Panc1 (cell line): ENCODE results near the gene PDXK. TPM values are rescaled to one million over a fixed set of nuclear protein-coding genes. Genes with fewer than 3 reads are reported as not detected.

Experiments
- ATAC-seq: fragments of 200-7000 bp; cut with Tn5 transposase; 2 replicates; pipeline ENCODE4 v1.9.1; 2020; ENCODE audit warnings: mild to moderate bottlenecking, moderate library complexity
- BruUV-seq: library from RNA; stranded (reverse); fragments of 400-500 nt; replicated peaks from 2 replicates; lab custom pipeline; 2021; lab: Mats Ljungman, UMichigan
- CTCF ChIA-PET: fragments of 300-600 bp; sonication (Branson Sonifier 250); formaldehyde crosslinking; loops from one replicate; lab custom pipeline; 2022; ENCODE audit warnings: antibody characterized with exemption; lab: Charles Lee
- POLR2A ChIA-PET: fragments of 300-600 bp; sonication (Branson Sonifier 250); formaldehyde crosslinking; loops from one replicate; lab custom pipeline; 2022; ENCODE audit warnings: antibody characterized with exemption; lab: Charles Lee
- DNase-seq: peaks from one replicate; pipeline ENCODE4 v3.0.0-alpha.2; 2010; ENCODE audit warnings: low read depth, low spot score
- H3K27ac ChIP-seq: 2 replicates; pipeline ENCODE4 v1.5.1; 2011; ENCODE audit warnings: mild to moderate bottlenecking, low read length, inconsistent platforms
- H3K27me3 ChIP-seq: fragments of 200-500 bp; sonication (Bioruptor generic); 2 replicates; pipeline ENCODE4 v1.6.0; 2014; ENCODE audit warnings: low read length, inconsistent platforms; ENCODE audit not compliant: control insufficient read depth, insufficient read depth
- H3K36me3 ChIP-seq: fragments of 200-500 bp; sonication (Bioruptor generic); 2 replicates; pipeline ENCODE4 v1.5.1; 2014; ENCODE audit warnings: inconsistent platforms, mild to moderate bottlenecking, low read length, moderate library complexity; ENCODE audit not compliant: control insufficient read depth, insufficient read depth
- H3K4me1 ChIP-seq: 2 replicates; pipeline ENCODE4 v1.5.1; 2011; ENCODE audit warnings: inconsistent platforms, mild to moderate bottlenecking, low read length, moderate library complexity; ENCODE audit not compliant: control insufficient read depth, insufficient read depth
- H3K4me3 ChIP-seq, 2 experiments: 2 replicates each; pipeline ENCODE4 v1.5.1; 2011 to 2012; ENCODE audit warnings: low read depth in 2 of 2, low read length in 2 of 2, mild to moderate bottlenecking in 2 of 2, inconsistent platforms in 1 of 2, moderate library complexity in 1 of 2
- H3K9me3 ChIP-seq: fragments of 200-500 bp; sonication (Bioruptor generic); 2 replicates; pipeline ENCODE4 v1.5.1; 2014; ENCODE audit warnings: low read depth, mild to moderate bottlenecking, inconsistent platforms, low read length, moderate library complexity; ENCODE audit not compliant: control insufficient read depth, insufficient read depth
- POLR2AphosphoS5 ChIP-seq: IDR thresholded peaks from 2 replicates; pipeline ENCODE4 v1.6.1; 2012; ENCODE audit warnings: mild to moderate bottlenecking, low read depth, low read length, moderate library complexity
- SIN3A ChIP-seq: IDR thresholded peaks from 2 replicates; pipeline ENCODE4 v1.6.1; 2012; ENCODE audit warnings: low read depth, mild to moderate bottlenecking, low read length, moderate library complexity, borderline replicate concordance; ENCODE audit not compliant: insufficient read depth
- TCF7L2 ChIP-seq: IDR thresholded peaks from 2 replicates; pipeline ENCODE4 v1.6.1; 2011; ENCODE audit warnings: mild to moderate bottlenecking, low read depth, low read length, inconsistent platforms
- in situ Hi-C: cut with HindIII; loops from 2 replicates; pipeline ENCODE4 v1.10.0; 2016; ENCODE audit warnings: low sequenced_read_pairs, low pct_unique_long_range_greater_than_20kb
- intact Hi-C: fragments of 100-400 bp; cut with micrococcal nuclease; formaldehyde crosslinking; loops from one replicate; pipeline ENCODE4 v1.10.0; 2022; ENCODE audit not compliant: unreplicated experiment
- total RNA-seq: library from RNA; stranded (reverse); gene quantifications from one replicate; pipeline ENCODE4 v1.2.1, GENCODE V29; 2021; ENCODE audit not compliant: unreplicated experiment
- TF ChIP-seq, protein P1 (sequence below): fragments of 450-650 bp; IDR thresholded peaks from 2 replicates; pipeline ENCODE4 v1.5.1; 2017; ENCODE audit warnings: mild to moderate bottlenecking
- TF ChIP-seq, protein P2 (sequence below), 2 experiments: IDR thresholded peaks; 2 replicates each; pipeline ENCODE4 v1.6.1; 2011 to 2012; ENCODE audit warnings: low read depth in 2 of 2, control low read depth in 1 of 2, low read length in 1 of 2, mild to moderate bottlenecking in 1 of 2, moderate library complexity in 1 of 2; ENCODE audit not compliant: insufficient read depth in 1 of 2

PDXK gene
- total RNA-seq, 1 experiment from 2014 or later = 184 TPM

DNA sequence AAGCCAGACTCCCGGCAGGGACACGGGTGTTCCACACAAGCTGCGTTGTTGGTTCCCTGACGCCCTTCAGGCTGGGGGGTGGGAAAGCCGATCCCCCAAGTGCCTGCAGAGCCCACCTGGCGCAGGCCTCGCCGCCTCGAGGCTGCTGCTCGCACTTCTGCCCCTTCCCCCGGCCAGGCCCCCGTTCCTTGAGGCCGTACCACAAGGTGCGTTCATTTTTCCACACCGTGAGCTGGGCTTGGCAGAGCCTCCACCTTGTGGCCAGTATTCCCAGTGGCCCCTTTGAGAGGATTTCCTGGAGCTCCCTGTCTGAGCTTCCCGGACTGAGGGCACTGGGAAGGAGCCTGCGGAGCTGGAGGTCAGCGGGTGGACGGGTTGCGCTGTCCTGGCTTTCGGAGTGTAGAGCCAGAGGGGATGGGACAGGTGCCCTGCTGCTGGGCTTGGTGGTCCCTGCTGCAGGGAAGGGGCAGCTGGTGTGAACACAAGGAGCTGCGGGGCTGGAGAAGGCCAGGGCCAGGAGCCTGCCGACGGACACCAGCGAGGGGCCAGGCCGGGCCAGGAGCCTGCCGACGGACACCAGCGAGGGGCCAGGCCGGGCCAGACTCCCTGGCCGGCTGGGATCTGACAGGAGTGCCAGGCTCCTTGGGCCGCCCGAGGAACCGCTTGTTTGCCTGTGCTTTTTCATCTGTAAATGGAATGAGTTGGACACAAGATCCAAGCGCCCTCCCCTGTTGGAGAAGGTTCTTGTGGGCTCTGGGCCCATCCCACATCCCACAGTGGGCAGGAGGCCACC is 18.4 kb downstream of the PDXK start:
- DNase-seq = no peak
- intact Hi-C loops (no loop called here), in situ Hi-C loops (no loop called here)
- H3K36me3 ChIP-seq = no peaks in the 10 kb centered on the region
- H3K4me3 ChIP-seq = no peak overlapping the region
- BruUV-seq = no TSS peak
- TF ChIP-seq POLR2AphosphoS5 (no peak), SIN3A (no peak)
- no peak for ATAC-seq
- no peaks in the 10 kb centered on the region for H3K9me3 ChIP-seq
- H3K4me1 ChIP-seq = peaks cover 45% of the 10 kb centered on the region
- ChIA-PET POLR2A (no interaction called here), CTCF (interaction anchor here (1.1 kb wide), 1 partner anchor 12 kb away, joined by 9 read pairs; no protein-coding TSS in a partner anchor)
- H3K27me3 ChIP-seq = no peaks in the 10 kb centered on the region
- H3K27ac ChIP-seq = peak overlapping the region; percentile 69

DNA sequence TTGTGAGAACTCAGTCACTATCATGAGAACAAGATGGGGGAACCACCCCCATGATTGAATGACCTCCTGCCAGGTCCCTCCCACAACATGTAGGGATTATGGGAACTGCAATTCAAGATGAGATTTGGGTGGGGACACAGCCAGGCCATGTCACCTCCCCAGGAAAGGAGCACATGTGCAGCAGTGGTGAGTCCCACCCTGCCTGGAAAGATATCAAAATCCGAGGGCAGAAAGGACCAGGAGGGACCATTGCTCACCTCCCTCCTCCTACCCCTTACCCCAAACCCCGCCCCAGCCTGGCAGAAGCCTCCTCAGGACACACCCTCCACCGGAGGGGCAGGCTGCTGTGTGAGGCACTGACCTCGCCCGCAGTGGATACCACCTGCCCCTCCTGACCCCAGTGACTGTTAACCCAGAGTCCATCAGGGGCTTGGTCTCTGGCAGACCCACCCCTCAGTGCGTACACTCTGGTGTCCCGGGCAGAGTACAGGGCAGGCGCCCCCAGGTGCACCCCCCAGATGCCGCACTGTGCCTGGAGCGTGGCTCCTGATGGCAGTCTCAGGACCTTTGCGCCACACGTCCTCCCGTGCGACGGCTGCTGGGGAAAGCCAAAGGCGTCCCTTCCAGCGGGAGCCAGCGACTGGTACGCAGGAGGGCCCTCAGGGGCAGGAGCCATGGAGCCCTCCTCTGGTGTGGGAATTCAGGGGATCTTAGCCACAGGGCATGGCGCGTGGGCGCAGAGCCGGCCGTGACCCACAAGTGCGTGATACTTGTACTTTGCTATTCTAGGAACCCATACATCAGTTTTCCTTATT is 20.9 kb downstream of the PDXK start:
- DNase-seq = no peak
- no peaks in the 10 kb centered on the region for H3K36me3 ChIP-seq

More for the DNA sequence above, 20.9 kb downstream of the PDXK start:
- H3K27ac ChIP-seq = no peak overlapping the region
- in situ Hi-C loops = no loop called here
- no peaks in the 10 kb centered on the region for H3K9me3 ChIP-seq
- H3K4me3 ChIP-seq = no peak overlapping the region
- ChIA-PET CTCF (no interaction called here), POLR2A (no interaction called here)
- BruUV-seq = no TSS peak
- no peak for TF ChIP-seq TCF7L2
- TF ChIP-seq POLR2AphosphoS5 = no peak
- TF ChIP-seq, protein P1, sequence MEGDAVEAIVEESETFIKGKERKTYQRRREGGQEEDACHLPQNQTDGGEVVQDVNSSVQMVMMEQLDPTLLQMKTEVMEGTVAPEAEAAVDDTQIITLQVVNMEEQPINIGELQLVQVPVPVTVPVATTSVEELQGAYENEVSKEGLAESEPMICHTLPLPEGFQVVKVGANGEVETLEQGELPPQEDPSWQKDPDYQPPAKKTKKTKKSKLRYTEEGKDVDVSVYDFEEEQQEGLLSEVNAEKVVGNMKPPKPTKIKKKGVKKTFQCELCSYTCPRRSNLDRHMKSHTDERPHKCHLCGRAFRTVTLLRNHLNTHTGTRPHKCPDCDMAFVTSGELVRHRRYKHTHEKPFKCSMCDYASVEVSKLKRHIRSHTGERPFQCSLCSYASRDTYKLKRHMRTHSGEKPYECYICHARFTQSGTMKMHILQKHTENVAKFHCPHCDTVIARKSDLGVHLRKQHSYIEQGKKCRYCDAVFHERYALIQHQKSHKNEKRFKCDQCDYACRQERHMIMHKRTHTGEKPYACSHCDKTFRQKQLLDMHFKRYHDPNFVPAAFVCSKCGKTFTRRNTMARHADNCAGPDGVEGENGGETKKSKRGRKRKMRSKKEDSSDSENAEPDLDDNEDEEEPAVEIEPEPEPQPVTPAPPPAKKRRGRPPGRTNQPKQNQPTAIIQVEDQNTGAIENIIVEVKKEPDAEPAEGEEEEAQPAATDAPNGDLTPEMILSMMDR = no peak
- TF ChIP-seq, protein P2, sequence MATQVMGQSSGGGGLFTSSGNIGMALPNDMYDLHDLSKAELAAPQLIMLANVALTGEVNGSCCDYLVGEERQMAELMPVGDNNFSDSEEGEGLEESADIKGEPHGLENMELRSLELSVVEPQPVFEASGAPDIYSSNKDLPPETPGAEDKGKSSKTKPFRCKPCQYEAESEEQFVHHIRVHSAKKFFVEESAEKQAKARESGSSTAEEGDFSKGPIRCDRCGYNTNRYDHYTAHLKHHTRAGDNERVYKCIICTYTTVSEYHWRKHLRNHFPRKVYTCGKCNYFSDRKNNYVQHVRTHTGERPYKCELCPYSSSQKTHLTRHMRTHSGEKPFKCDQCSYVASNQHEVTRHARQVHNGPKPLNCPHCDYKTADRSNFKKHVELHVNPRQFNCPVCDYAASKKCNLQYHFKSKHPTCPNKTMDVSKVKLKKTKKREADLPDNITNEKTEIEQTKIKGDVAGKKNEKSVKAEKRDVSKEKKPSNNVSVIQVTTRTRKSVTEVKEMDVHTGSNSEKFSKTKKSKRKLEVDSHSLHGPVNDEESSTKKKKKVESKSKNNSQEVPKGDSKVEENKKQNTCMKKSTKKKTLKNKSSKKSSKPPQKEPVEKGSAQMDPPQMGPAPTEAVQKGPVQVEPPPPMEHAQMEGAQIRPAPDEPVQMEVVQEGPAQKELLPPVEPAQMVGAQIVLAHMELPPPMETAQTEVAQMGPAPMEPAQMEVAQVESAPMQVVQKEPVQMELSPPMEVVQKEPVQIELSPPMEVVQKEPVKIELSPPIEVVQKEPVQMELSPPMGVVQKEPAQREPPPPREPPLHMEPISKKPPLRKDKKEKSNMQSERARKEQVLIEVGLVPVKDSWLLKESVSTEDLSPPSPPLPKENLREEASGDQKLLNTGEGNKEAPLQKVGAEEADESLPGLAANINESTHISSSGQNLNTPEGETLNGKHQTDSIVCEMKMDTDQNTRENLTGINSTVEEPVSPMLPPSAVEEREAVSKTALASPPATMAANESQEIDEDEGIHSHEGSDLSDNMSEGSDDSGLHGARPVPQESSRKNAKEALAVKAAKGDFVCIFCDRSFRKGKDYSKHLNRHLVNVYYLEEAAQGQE (IDR thresholded peaks at IDR 0.05; ENCODE audit: insufficient read depth in 1 of 2, low read depth in 2 of 2, low read length in 1 of 2) = no peak
- no peak for TF ChIP-seq SIN3A
- peaks cover 24% of the 10 kb centered on the region for H3K4me1 ChIP-seq
- ATAC-seq = peak; percentile 53
- intact Hi-C loops = no loop called here
- no peaks in the 10 kb centered on the region for H3K27me3 ChIP-seq
